Measurements from ENCODE around the gene FZD1. TPM values are rescaled to one million over a fixed set of nuclear protein-coding genes. Genes with fewer than 3 reads are reported as not detected.

The FZD1 gene
- total RNA-seq, 4 donors from 2014 or later = 2.1 to 4.1 (median 3.5) TPM

- no peak overlapping the region for H3K27ac ChIP-seq
- no peak for TF ChIP-seq CTCF (IDR thresholded peaks at IDR 0.05 in 4 of 5, conservative IDR thresholded peaks at IDR 0.05 in 1 of 5)
- H3K4me1 ChIP-seq = no peaks in the 10 kb centered on the region
- intact Hi-C loops (cut with DNase I; ENCODE audit: low total_unique reads) (no loop called here), in situ Hi-C loops (cut with MboI; ENCODE audit: low sequenced_read_pairs in 4 of 4) (no loop called here)
- ATAC-seq (no peak), DNase-seq (no peak)
- no peaks in the 10 kb centered on the region for H3K9me3 ChIP-seq
- H3K36me3 ChIP-seq = no peaks in the 10 kb centered on the region
- no peak overlapping the region for H3K4me3 ChIP-seq
- H3K27me3 ChIP-seq = no peaks in the 10 kb centered on the region
These were observed 34.1 kb upstream of the FZD1 start for GRCh38 chr7:91230100-91230499.

GRCh38 chr7:91230503-91230902 lies 33.7 kb upstream of the FZD1 start:
- H3K9me3 ChIP-seq = no peaks in the 10 kb centered on the region
- no peak for TF ChIP-seq POLR2A (IDR thresholded peaks at IDR 0.05)
- no peak for TF ChIP-seq CTCF (IDR thresholded peaks at IDR 0.05 in 4 of 5, conservative IDR thresholded peaks at IDR 0.05 in 1 of 5)
- in situ Hi-C loops (cut with MboI; ENCODE audit: low sequenced_read_pairs in 4 of 4) = no loop called here
- no peaks in the 10 kb centered on the region for H3K27me3 ChIP-seq
- H3K4me1 ChIP-seq = no peaks in the 10 kb centered on the region
- no peaks in the 10 kb centered on the region for H3K36me3 ChIP-seq
- intact Hi-C loops (cut with DNase I; ENCODE audit: low total_unique reads) = no loop called here
- H3K27ac ChIP-seq = no peak overlapping the region
- DNase-seq (no peak), ATAC-seq (no peak)
- no peak overlapping the region for H3K4me3 ChIP-seq

- ATAC-seq = no peak
- Histone ChIP-seq H3K36me3 (no peaks in the 10 kb centered on the region), H3K4me1 (no peaks in the 10 kb centered on the region), H3K27ac (no peak overlapping the region), H3K4me3 (no peak overlapping the region), H3K27me3 (no peaks in the 10 kb centered on the region), H3K9me3 (no peaks in the 10 kb centered on the region)
- TF ChIP-seq CTCF (IDR thresholded peaks at IDR 0.05 in 4 of 5, conservative IDR thresholded peaks at IDR 0.05 in 1 of 5) = no peak
- TF ChIP-seq POLR2A (IDR thresholded peaks at IDR 0.05) = no peak
- no peak for DNase-seq
- intact Hi-C loops (cut with DNase I; ENCODE audit: low total_unique reads) (no loop called here), in situ Hi-C loops (cut with MboI; ENCODE audit: low sequenced_read_pairs in 4 of 4) (no loop called here)
These were observed 31.0 kb upstream of the FZD1 start for GRCh38 chr7:91233212-91233611.

- no peak overlapping the region for H3K27ac ChIP-seq
- H3K9me3 ChIP-seq = no peaks in the 10 kb centered on the region
- no peak for DNase-seq
- ATAC-seq = no peak
- in situ Hi-C loops (cut with MboI; ENCODE audit: low sequenced_read_pairs in 4 of 4) = no loop called here
- no peak for TF ChIP-seq POLR2A (IDR thresholded peaks at IDR 0.05)
- no peak for TF ChIP-seq CTCF (IDR thresholded peaks at IDR 0.05 in 4 of 5, conservative IDR thresholded peaks at IDR 0.05 in 1 of 5)
- H3K4me3 ChIP-seq = no peak overlapping the region
- no peaks in the 10 kb centered on the region for H3K27me3 ChIP-seq
- no peaks in the 10 kb centered on the region for H3K36me3 ChIP-seq
- intact Hi-C loops (cut with DNase I; ENCODE audit: low total_unique reads) = no loop called here
- no peaks in the 10 kb centered on the region for H3K4me1 ChIP-seq
These were observed 28.9 kb upstream of the FZD1 start for GRCh38 chr7:91235211-91235832.

- TF ChIP-seq POLR2A (IDR thresholded peaks at IDR 0.05) = no peak
- TF ChIP-seq CTCF (IDR thresholded peaks at IDR 0.05 in 4 of 5, conservative IDR thresholded peaks at IDR 0.05 in 1 of 5) = no peak
- Histone ChIP-seq H3K4me1 (no peaks in the 10 kb centered on the region), H3K9me3 (no peaks in the 10 kb centered on the region), H3K36me3 (no peaks in the 10 kb centered on the region), H3K4me3 (no peak overlapping the region), H3K27ac (no peak overlapping the region), H3K27me3 (no peaks in the 10 kb centered on the region)
- ATAC-seq (no peak), DNase-seq (no peak)
- intact Hi-C loops (cut with DNase I; ENCODE audit: low total_unique reads) = no loop called here
- in situ Hi-C loops (cut with MboI; ENCODE audit: low sequenced_read_pairs in 4 of 4) = no loop called here
These were observed 25.0 kb upstream of the FZD1 start for GRCh38 chr7:91239171-91239604.

All from gastrocnemius medialis (tissue), 4 donors.